NCI-H446 treated with DMSO at 0.1 percent for 48 hours (cell line): ENCODE results near the gene SIMC1.

Source experiments
- DNase-seq: peaks from one replicate; lab custom pipeline; 2025; lab: John Stamatoyannopoulos, UW

SIMC1 gene

GRCh38 chr5:176389135-176390123, 151.2 kb downstream of the SIMC1 start:
- no peak for DNase-seq

- no peak for DNase-seq
Observed at GRCh38 chr5:176391479-176391878, 153.3 kb downstream of the SIMC1 start.

- DNase-seq: no peak
Observed at GRCh38 chr5:176391999-176392398, 153.8 kb downstream of the SIMC1 start.

GRCh38 chr5:176392526-176392925, 154.3 kb downstream of the SIMC1 start:
- DNase-seq: no peak

- DNase-seq: no peak
Observed at GRCh38 chr5:176394096-176394495, 155.9 kb downstream of the SIMC1 start.

- no peak for DNase-seq
Observed at GRCh38 chr5:176394881-176395675, 156.9 kb downstream of the SIMC1 start.
